Myocyte (in vitro differentiated cells): Measurements from ENCODE around the gene NPAS3. TPM values are rescaled to one million over a fixed set of nuclear protein-coding genes. Genes with fewer than 3 reads are reported as not detected.

Experiments
- DNase-seq: peaks from one replicate; pipeline ENCODE4 v3.0.0-alpha.2; 2012; ENCODE audit warnings: low read depth
- total RNA-seq: library from RNA; depleted of rRNA; stranded (reverse); fragments of >200 nt; gene quantifications from 2 replicates; pipeline ENCODE4 v1.2.3, GENCODE V29; 2014

The NPAS3 gene
- total RNA-seq, 1 donor from 2014 or later = 0.19 TPM

- DNase-seq = no peak
Measured at GRCh38 chr14:33369972-33370371, 431.3 kb downstream of the NPAS3 start.

GRCh38 chr14:33370426-33370825 is 431.7 kb downstream of the NPAS3 start:
- DNase-seq = no peak

GRCh38 chr14:33375196-33375595 is 436.5 kb downstream of the NPAS3 start:
- DNase-seq = no peak

- DNase-seq = no peak
Measured at GRCh38 chr14:33375786-33376185, 437.1 kb downstream of the NPAS3 start.

- DNase-seq = no peak
Measured at GRCh38 chr14:33376510-33376909, 437.8 kb downstream of the NPAS3 start.

- no peak for DNase-seq
Measured at GRCh38 chr14:33377596-33378390, 439.1 kb downstream of the NPAS3 start.

- no peak for DNase-seq
Measured at GRCh38 chr14:33381717-33382116, 443.0 kb downstream of the NPAS3 start.

- no peak for DNase-seq
Measured at GRCh38 chr14:33386140-33386539, 447.5 kb downstream of the NPAS3 start.

- DNase-seq = no peak
Measured at GRCh38 chr14:33386781-33387180, 448.1 kb downstream of the NPAS3 start.

- no peak for DNase-seq
Measured at GRCh38 chr14:33390335-33390734, 451.7 kb downstream of the NPAS3 start.

GRCh38 chr14:33393231-33393894 is 454.7 kb downstream of the NPAS3 start:
- DNase-seq = no peak

GRCh38 chr14:33393895-33394368 is 455.3 kb downstream of the NPAS3 start:
- no peak for DNase-seq

- no peak for DNase-seq
Measured at GRCh38 chr14:33401311-33401710, 462.6 kb downstream of the NPAS3 start.

GRCh38 chr14:33402604-33403003 is 463.9 kb downstream of the NPAS3 start:
- no peak for DNase-seq

GRCh38 chr14:33404054-33404453 is 465.4 kb downstream of the NPAS3 start:
- no peak for DNase-seq

- DNase-seq = no peak
Measured at GRCh38 chr14:33404964-33405574, 466.4 kb downstream of the NPAS3 start.

- DNase-seq = no peak
Measured at GRCh38 chr14:33406766-33407165, 468.1 kb downstream of the NPAS3 start.

GRCh38 chr14:33408291-33408690 is 469.6 kb downstream of the NPAS3 start:
- no peak for DNase-seq

GRCh38 chr14:33412450-33412849 is 473.8 kb downstream of the NPAS3 start:
- DNase-seq = no peak

- no peak for DNase-seq
Measured at GRCh38 chr14:33413381-33413780, 474.7 kb downstream of the NPAS3 start.

GRCh38 chr14:33414041-33414440 is 475.4 kb downstream of the NPAS3 start:
- no peak for DNase-seq

GRCh38 chr14:33420051-33420627 is 481.5 kb downstream of the NPAS3 start:
- DNase-seq = no peak
